ENCODE measurements around the gene VPS13D. TPM values are rescaled to one million over a fixed set of nuclear protein-coding genes. Genes with fewer than 3 reads are reported as not detected.

Gene VPS13D
- total and polyA plus RNA-seq, 2 experiments from 2014 or later, result 10.7 to 34.9 TPM

GRCh38 chr1:12343823-12344487 is 114.1 kb downstream of the VPS13D start:
- no peaks in the 10 kb centered on the region for H3K27me3 Mint-ChIP-seq (ENCODE audit: insufficient read depth, low read depth, poor library complexity)
- H3K4me3 Mint-ChIP-seq, result no peak overlapping the region
- Histone ChIP-seq H3K4me3 (no peak overlapping the region), H3F3A (replicated peaks; ENCODE audit: low read depth) (no peaks in the 10 kb centered on the region), H4K20me1 (replicated peaks; ENCODE audit: insufficient read depth) (no peaks in the 10 kb centered on the region), H3K9me2 (ENCODE audit: insufficient read depth) (no peaks in the 10 kb centered on the region), H3K27ac (ENCODE audit: low read depth) (no peak overlapping the region), H3K36me3 (ENCODE audit: insufficient read depth) (0 out of 2 replicates have a peak, but pooled peaks cover under 1% of the 10 kb centered on the region), H3K4me1 (ENCODE audit: insufficient read depth) (0 out of 2 replicates have a peak, but pooled peaks cover 6% of the 10 kb centered on the region), H2AFZ (no peak overlapping the region), H3K27me3 (ENCODE audit: insufficient read depth) (no peaks in the 10 kb centered on the region), H3K79me2 (replicated peaks; ENCODE audit: insufficient read depth) (no peaks in the 10 kb centered on the region), H3K4me2 (no peak overlapping the region)
- TF ChIP-seq CTCF (conservative IDR thresholded peaks at IDR 0.05; ENCODE audit: low read depth in 2 of 2), result no peak
- no peak for TF ChIP-seq ZNF114 (CRISPR knock-in tag; IDR thresholded peaks at IDR 0.05)
- TF ChIP-seq CREB1 (CRISPR knock-in tag; IDR thresholded peaks at IDR 0.05; ENCODE audit: low read depth), result no peak
- no peak for TF ChIP-seq NANOG (IDR thresholded peaks at IDR 0.05; ENCODE audit: borderline replicate concordance)
- TF ChIP-seq, protein P1, sequence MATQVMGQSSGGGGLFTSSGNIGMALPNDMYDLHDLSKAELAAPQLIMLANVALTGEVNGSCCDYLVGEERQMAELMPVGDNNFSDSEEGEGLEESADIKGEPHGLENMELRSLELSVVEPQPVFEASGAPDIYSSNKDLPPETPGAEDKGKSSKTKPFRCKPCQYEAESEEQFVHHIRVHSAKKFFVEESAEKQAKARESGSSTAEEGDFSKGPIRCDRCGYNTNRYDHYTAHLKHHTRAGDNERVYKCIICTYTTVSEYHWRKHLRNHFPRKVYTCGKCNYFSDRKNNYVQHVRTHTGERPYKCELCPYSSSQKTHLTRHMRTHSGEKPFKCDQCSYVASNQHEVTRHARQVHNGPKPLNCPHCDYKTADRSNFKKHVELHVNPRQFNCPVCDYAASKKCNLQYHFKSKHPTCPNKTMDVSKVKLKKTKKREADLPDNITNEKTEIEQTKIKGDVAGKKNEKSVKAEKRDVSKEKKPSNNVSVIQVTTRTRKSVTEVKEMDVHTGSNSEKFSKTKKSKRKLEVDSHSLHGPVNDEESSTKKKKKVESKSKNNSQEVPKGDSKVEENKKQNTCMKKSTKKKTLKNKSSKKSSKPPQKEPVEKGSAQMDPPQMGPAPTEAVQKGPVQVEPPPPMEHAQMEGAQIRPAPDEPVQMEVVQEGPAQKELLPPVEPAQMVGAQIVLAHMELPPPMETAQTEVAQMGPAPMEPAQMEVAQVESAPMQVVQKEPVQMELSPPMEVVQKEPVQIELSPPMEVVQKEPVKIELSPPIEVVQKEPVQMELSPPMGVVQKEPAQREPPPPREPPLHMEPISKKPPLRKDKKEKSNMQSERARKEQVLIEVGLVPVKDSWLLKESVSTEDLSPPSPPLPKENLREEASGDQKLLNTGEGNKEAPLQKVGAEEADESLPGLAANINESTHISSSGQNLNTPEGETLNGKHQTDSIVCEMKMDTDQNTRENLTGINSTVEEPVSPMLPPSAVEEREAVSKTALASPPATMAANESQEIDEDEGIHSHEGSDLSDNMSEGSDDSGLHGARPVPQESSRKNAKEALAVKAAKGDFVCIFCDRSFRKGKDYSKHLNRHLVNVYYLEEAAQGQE (IDR thresholded peaks at IDR 0.05; ENCODE audit: unreplicated experiment), result no peak
- TF ChIP-seq POLR2AphosphoS5 (IDR thresholded peaks at IDR 0.05; ENCODE audit: low read depth), result no peak
- TF ChIP-seq, protein P2, sequence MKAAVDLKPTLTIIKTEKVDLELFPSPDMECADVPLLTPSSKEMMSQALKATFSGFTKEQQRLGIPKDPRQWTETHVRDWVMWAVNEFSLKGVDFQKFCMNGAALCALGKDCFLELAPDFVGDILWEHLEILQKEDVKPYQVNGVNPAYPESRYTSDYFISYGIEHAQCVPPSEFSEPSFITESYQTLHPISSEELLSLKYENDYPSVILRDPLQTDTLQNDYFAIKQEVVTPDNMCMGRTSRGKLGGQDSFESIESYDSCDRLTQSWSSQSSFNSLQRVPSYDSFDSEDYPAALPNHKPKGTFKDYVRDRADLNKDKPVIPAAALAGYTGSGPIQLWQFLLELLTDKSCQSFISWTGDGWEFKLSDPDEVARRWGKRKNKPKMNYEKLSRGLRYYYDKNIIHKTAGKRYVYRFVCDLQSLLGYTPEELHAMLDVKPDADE (IDR thresholded peaks at IDR 0.05), result no peak
- TF ChIP-seq, protein P3, sequence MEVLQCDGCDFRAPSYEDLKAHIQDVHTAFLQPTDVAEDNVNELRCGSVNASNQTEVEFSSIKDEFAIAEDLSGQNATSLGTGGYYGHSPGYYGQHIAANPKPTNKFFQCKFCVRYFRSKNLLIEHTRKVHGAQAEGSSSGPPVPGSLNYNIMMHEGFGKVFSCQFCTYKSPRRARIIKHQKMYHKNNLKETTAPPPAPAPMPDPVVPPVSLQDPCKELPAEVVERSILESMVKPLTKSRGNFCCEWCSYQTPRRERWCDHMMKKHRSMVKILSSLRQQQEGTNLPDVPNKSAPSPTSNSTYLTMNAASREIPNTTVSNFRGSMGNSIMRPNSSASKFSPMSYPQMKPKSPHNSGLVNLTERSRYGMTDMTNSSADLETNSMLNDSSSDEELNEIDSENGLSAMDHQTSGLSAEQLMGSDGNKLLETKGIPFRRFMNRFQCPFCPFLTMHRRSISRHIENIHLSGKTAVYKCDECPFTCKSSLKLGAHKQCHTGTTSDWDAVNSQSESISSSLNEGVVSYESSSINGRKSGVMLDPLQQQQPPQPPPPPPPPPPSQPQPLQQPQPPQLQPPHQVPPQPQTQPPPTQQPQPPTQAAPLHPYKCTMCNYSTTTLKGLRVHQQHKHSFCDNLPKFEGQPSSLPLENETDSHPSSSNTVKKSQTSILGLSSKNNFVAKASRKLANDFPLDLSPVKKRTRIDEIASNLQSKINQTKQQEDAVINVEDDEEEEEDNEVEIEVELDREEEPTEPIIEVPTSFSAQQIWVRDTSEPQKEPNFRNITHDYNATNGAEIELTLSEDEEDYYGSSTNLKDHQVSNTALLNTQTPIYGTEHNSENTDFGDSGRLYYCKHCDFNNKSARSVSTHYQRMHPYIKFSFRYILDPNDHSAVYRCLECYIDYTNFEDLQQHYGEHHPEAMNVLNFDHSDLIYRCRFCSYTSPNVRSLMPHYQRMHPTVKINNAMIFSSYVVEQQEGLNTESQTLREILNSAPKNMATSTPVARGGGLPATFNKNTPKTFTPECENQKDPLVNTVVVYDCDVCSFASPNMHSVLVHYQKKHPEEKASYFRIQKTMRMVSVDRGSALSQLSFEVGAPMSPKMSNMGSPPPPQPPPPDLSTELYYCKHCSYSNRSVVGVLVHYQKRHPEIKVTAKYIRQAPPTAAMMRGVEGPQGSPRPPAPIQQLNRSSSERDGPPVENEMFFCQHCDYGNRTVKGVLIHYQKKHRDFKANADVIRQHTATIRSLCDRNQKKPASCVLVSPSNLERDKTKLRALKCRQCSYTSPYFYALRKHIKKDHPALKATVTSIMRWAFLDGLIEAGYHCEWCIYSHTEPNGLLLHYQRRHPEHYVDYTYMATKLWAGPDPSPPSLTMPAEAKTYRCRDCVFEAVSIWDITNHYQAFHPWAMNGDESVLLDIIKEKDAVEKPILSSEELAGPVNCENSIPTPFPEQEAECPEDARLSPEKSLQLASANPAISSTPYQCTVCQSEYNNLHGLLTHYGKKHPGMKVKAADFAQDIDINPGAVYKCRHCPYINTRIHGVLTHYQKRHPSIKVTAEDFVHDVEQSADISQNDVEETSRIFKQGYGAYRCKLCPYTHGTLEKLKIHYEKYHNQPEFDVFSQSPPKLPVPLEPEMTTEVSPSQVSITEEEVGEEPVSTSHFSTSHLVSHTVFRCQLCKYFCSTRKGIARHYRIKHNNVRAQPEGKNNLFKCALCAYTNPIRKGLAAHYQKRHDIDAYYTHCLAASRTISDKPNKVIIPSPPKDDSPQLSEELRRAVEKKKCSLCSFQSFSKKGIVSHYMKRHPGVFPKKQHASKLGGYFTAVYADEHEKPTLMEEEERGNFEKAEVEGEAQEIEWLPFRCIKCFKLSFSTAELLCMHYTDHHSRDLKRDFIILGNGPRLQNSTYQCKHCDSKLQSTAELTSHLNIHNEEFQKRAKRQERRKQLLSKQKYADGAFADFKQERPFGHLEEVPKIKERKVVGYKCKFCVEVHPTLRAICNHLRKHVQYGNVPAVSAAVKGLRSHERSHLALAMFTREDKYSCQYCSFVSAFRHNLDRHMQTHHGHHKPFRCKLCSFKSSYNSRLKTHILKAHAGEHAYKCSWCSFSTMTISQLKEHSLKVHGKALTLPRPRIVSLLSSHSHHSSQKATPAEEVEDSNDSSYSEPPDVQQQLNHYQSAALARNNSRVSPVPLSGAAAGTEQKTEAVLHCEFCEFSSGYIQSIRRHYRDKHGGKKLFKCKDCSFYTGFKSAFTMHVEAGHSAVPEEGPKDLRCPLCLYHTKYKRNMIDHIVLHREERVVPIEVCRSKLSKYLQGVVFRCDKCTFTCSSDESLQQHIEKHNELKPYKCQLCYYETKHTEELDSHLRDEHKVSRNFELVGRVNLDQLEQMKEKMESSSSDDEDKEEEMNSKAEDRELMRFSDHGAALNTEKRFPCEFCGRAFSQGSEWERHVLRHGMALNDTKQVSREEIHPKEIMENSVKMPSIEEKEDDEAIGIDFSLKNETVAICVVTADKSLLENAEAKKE (CRISPR knock-in tag; IDR thresholded peaks at IDR 0.05), result no peak
- TF ChIP-seq EZH2phosphoT487 (IDR thresholded peaks at IDR 0.05; ENCODE audit: unreplicated experiment), result no peak
- TF ChIP-seq ZNF331 (CRISPR knock-in tag; IDR thresholded peaks at IDR 0.05; ENCODE audit: low read depth), result no peak
- TF ChIP-seq STAT1 (IDR thresholded peaks at IDR 0.05; ENCODE audit: unreplicated experiment), result no peak
- TF ChIP-seq JUNB (IDR thresholded peaks at IDR 0.05; ENCODE audit: unreplicated experiment), result no peak
- no peak for TF ChIP-seq EZH2 (IDR thresholded peaks at IDR 0.05; ENCODE audit: low read depth, unreplicated experiment)
- no peaks in the 10 kb centered on the region for H3K9me3 Mint-ChIP-seq
- peaks cover 23% of the 10 kb centered on the region for H3K4me1 Mint-ChIP-seq
- ATAC-seq (no peak), DNase-seq (ENCODE audit: low spot score) (no peak)
- no peak overlapping the region for H3K27ac Mint-ChIP-seq
- peaks cover 8% of the 10 kb centered on the region for H3K36me3 Mint-ChIP-seq (ENCODE audit: low read depth)

Measured in GM23338 (cell line).